ENCODE results near the gene MAB21L4.

GRCh38 chr2:240888890-240889573, 6.9 kb downstream of the MAB21L4 start:
- TF ChIP-seq REST (IDR thresholded peaks at IDR 0.05; ENCODE audit: insufficient read depth in 1 of 2, low read depth in 2 of 2, low read length in 1 of 2) (no peak), CTCF (IDR thresholded peaks at IDR 0.05) (no peak), POLR2AphosphoS5 (IDR thresholded peaks at IDR 0.05; ENCODE audit: low read depth, low read length) (no peak), SIN3A (IDR thresholded peaks at IDR 0.05; ENCODE audit: borderline replicate concordance, insufficient read depth, low read depth, low read length) (no peak)
